Liver (tissue), 5 donors: Measurements from ENCODE around the gene FLNA. TPM values are rescaled to one million over a fixed set of nuclear protein-coding genes. Genes with fewer than 3 reads are reported as not detected.

Experiments
- polyA plus RNA-seq, 2 donors: library from polyadenylated mRNA; stranded (reverse) in 1 of 2; unstranded in 1 of 2; fragments of 200-250 nt in 1 of 2; fragments of >200 nt in 1 of 2; fragmentation: Nextera tagmentation in 1 of 2; extraction: Ambion mirVana in 1 of 2; gene quantifications; one replicate each; pipeline versions ENCODE4 v1.2.1 to v1.2.3, GENCODE V29; 2013 to 2015
- small RNA-seq: library from RNA; depleted of rRNA; stranded (forward); fragments of <200 nt; gene quantifications from one replicate; pipeline ENCODE3, GENCODE V24; 2014
- total RNA-seq, 2 donors: library from RNA; depleted of rRNA; stranded (reverse); fragments of >200 nt; gene quantifications; one replicate each; pipeline ENCODE4 v1.2.3, GENCODE V29; 2014
- donor health status: healthy.
- donor health status: healthy.
- donor health status: healthy.

FLNA gene
- total and polyA plus RNA-seq, 4 donors = 23.4 to 152 (median 118) TPM

Small RNA genes within 50 kb of the gene (small RNA-seq; reads per million reads assigned to genes)
- gene SNORA70 = not detected

Other genes starting within 250 kb of the FLNA start
- not detected for gene OPN1LW, start 230.4 kb downstream of the FLNA start, total RNA-seq
- gene OPN1LW, start 230.4 kb downstream of the FLNA start, polyA plus RNA-seq = not detected
- gene OPN1MW, start 192.0 kb downstream of the FLNA start, total RNA-seq = not detected
- gene OPN1MW, start 192.0 kb downstream of the FLNA start, polyA plus RNA-seq = not detected
- not detected for gene OPN1MW2, start 154.9 kb downstream of the FLNA start, total RNA-seq
- not detected for gene OPN1MW2, start 154.9 kb downstream of the FLNA start, polyA plus RNA-seq
- not detected for gene OPN1MW3, start 117.1 kb downstream of the FLNA start, total RNA-seq
- not detected for gene OPN1MW3, start 117.1 kb downstream of the FLNA start, polyA plus RNA-seq
- not detected for gene TEX28, start 79.5 kb downstream of the FLNA start, total RNA-seq
- not detected for gene TEX28, start 79.5 kb downstream of the FLNA start, polyA plus RNA-seq
- under 1 TPM in 1 of 2 donors, not detected in 1; under 0.01 TPM for gene TKTL1, start 78.8 kb downstream of the FLNA start, total RNA-seq
- gene TKTL1, start 78.8 kb downstream of the FLNA start, polyA plus RNA-seq = not detected
- 10 to 100 TPM; 11.6 to 18.5 TPM for gene EMD, start 4.7 kb upstream of the FLNA start, total RNA-seq
- 10 to 100 TPM; 15.5 to 38.0 TPM for gene EMD, start 4.7 kb upstream of the FLNA start, polyA plus RNA-seq
- 1,000 to 10,000 TPM; 1,323 to 1,523 TPM for gene RPL10, start 23.7 kb upstream of the FLNA start, total RNA-seq
- gene RPL10, start 23.7 kb upstream of the FLNA start, polyA plus RNA-seq = 1,000 to 10,000 TPM in 1 of 2 donors, 100 to 1,000 TPM in 1; 446 to 1,644 TPM
- gene DNASE1L1, start 34.6 kb upstream of the FLNA start, total RNA-seq = 10 to 100 TPM; 14.6 to 22.1 TPM
- gene DNASE1L1, start 34.6 kb upstream of the FLNA start, polyA plus RNA-seq = 10 to 100 TPM in 1 of 2 donors, 1 to 10 TPM in 1; 9.3 to 18.7 TPM
- gene TAFAZZIN, start 36.9 kb upstream of the FLNA start, total RNA-seq = 10 to 100 TPM in 1 of 2 donors, 1 to 10 TPM in 1; 7.8 to 15.6 TPM
- gene TAFAZZIN, start 36.9 kb upstream of the FLNA start, polyA plus RNA-seq = 10 to 100 TPM; 10.6 to 16.3 TPM
- 10 to 100 TPM; 35.2 to 38.5 TPM for gene ATP6AP1, start 54.0 kb upstream of the FLNA start, total RNA-seq
- gene ATP6AP1, start 54.0 kb upstream of the FLNA start, polyA plus RNA-seq = 10 to 100 TPM; 43.1 to 43.3 TPM
- 10 to 100 TPM; 13.3 to 27.7 TPM for gene GDI1, start 62.5 kb upstream of the FLNA start, total RNA-seq
- 10 to 100 TPM; 12.8 to 35.6 TPM for gene GDI1, start 62.5 kb upstream of the FLNA start, polyA plus RNA-seq
- 10 to 100 TPM; 10.9 to 13.4 TPM for gene FAM50A, start 69.5 kb upstream of the FLNA start, total RNA-seq
- 10 to 100 TPM; 14.6 to 25.1 TPM for gene FAM50A, start 69.5 kb upstream of the FLNA start, polyA plus RNA-seq
- 1 to 10 TPM; 1.1 to 1.7 TPM for gene PLXNA3, start 83.6 kb upstream of the FLNA start, total RNA-seq
- 1 to 10 TPM; 1.3 to 1.7 TPM for gene PLXNA3, start 83.6 kb upstream of the FLNA start, polyA plus RNA-seq
- 10 to 100 TPM in 1 of 2 donors, 1 to 10 TPM in 1; 8.5 to 18.1 TPM for gene LAGE3, start 104.6 kb upstream of the FLNA start, total RNA-seq
- gene LAGE3, start 104.6 kb upstream of the FLNA start, polyA plus RNA-seq = 10 to 100 TPM; 12.4 to 13.1 TPM
- gene UBL4A, start 112.0 kb upstream of the FLNA start, total RNA-seq = 10 to 100 TPM; 19.8 to 22.2 TPM
- gene UBL4A, start 112.0 kb upstream of the FLNA start, polyA plus RNA-seq = 10 to 100 TPM; 13.9 to 21.9 TPM
- gene SLC10A3, start 116.0 kb upstream of the FLNA start, total RNA-seq = 1 to 10 TPM; 3.5 to 5.6 TPM
- 1 to 10 TPM; 3.2 to 5.4 TPM for gene SLC10A3, start 116.0 kb upstream of the FLNA start, polyA plus RNA-seq
- gene FAM3A, start 141.6 kb upstream of the FLNA start, total RNA-seq = 10 to 100 TPM; 11.6 to 33.5 TPM
- 10 to 100 TPM; 35.0 to 36.3 TPM for gene FAM3A, start 141.6 kb upstream of the FLNA start, polyA plus RNA-seq
- gene G6PD, start 172.2 kb upstream of the FLNA start, total RNA-seq = 10 to 100 TPM in 1 of 2 donors, 1 to 10 TPM in 1; 6.9 to 23.6 TPM
- 1 to 10 TPM; 1.9 to 4.0 TPM for gene G6PD, start 172.2 kb upstream of the FLNA start, polyA plus RNA-seq
- 10 to 100 TPM; 17.1 to 46.0 TPM for gene IKBKG, start 173.0 kb upstream of the FLNA start, total RNA-seq
- gene IKBKG, start 173.0 kb upstream of the FLNA start, polyA plus RNA-seq = 10 to 100 TPM; 26.0 to 74.1 TPM
- not detected for gene CTAG1A, start 210.5 kb upstream of the FLNA start, total RNA-seq
- not detected for gene CTAG1A, start 210.5 kb upstream of the FLNA start, polyA plus RNA-seq
- gene CTAG1B, start 244.6 kb upstream of the FLNA start, total RNA-seq = not detected
- not detected for gene CTAG1B, start 244.6 kb upstream of the FLNA start, polyA plus RNA-seq